Measurements from ENCODE around the gene ASCL4.
A peak's percentile ranks its signal among the peaks of the same experiment; 100 is the strongest.

Gene ASCL4

GRCh38 chr12:107775093-107775721 is 703 bp downstream of the ASCL4 start:
- Histone ChIP-seq H3K9ac (ENCODE audit: low read depth, low read length) (no peak overlapping the region), H3K4me3 (ENCODE audit: low read depth in 1 of 2, low read length in 2 of 2) (no peak overlapping the region), H4K20me1 (ENCODE audit: insufficient read depth, low read length) (peaks cover 8% of the 10 kb centered on the region), H3K79me2 (ENCODE audit: insufficient read depth, low read length) (no peaks in the 10 kb centered on the region), H3K27ac (ENCODE audit: low read length) (no peak overlapping the region), H3K36me3 (ENCODE audit: insufficient read depth, low read length) (no peaks in the 10 kb centered on the region), H3K27me3 (ENCODE audit: insufficient read depth, low read length, poor library complexity) (peaks cover 8% of the 10 kb centered on the region), H2AFZ (ENCODE audit: low read depth, low read length) (no peak overlapping the region), H3K4me2 (ENCODE audit: insufficient read depth, low read length) (peak overlapping the region; percentile 56), H3K9me3 (ENCODE audit: insufficient read depth, low read length, severe bottlenecking) (no peaks in the 10 kb centered on the region), H3K4me1 (ENCODE audit: insufficient read depth, low read length) (peaks cover 26% of the 10 kb centered on the region)
- TF ChIP-seq CTCF (IDR thresholded peaks at IDR 0.05; ENCODE audit: borderline replicate concordance, extremely low read depth, low read length, poor library complexity, severe bottlenecking) = no peak
- no peak for TF ChIP-seq EZH2 (IDR thresholded peaks at IDR 0.05; ENCODE audit: borderline replicate concordance, low read depth, low read length, severe bottlenecking)
- no peak for DNase-seq
- ATAC-seq (ENCODE audit: insufficient read depth, low read depth) = no peak

DNA sequence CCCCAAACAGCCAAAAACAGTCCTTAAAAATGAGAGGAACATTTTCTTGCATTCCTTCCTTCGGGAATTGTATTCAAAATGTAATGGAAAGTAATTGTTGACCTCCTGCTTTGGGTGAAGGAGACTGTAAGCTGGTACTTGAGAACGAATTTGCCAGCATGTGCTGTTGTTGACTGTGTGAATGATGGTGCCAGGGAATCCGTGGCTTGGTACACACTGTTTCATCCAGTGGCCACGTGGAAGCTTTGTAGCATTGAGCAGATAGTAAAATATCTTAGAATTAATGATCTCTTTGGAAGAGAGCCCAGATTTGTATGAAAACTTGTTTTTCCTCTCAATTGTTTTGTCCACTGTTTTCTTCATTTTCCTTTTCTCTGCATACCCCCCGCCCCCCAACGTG is 1.7 kb downstream of the ASCL4 start:
- H2AFZ ChIP-seq (ENCODE audit: low read depth, low read length) = no peak overlapping the region
- no peak overlapping the region for H3K9ac ChIP-seq (ENCODE audit: low read depth, low read length)
- peaks cover 26% of the 10 kb centered on the region for H3K4me1 ChIP-seq (ENCODE audit: insufficient read depth, low read length)
- peaks cover 10% of the 10 kb centered on the region for H3K27me3 ChIP-seq (ENCODE audit: insufficient read depth, low read length, poor library complexity)
- H3K27ac ChIP-seq (ENCODE audit: low read length) = no peak overlapping the region
- no peak for TF ChIP-seq EZH2 (IDR thresholded peaks at IDR 0.05; ENCODE audit: borderline replicate concordance, low read depth, low read length, severe bottlenecking)
- no peak for TF ChIP-seq CTCF (IDR thresholded peaks at IDR 0.05; ENCODE audit: borderline replicate concordance, extremely low read depth, low read length, poor library complexity, severe bottlenecking)
- ATAC-seq (ENCODE audit: insufficient read depth, low read depth) (no peak), DNase-seq (no peak)
- H4K20me1 ChIP-seq (ENCODE audit: insufficient read depth, low read length) = peaks cover 8% of the 10 kb centered on the region
- no peak overlapping the region for H3K4me3 ChIP-seq (ENCODE audit: low read depth in 1 of 2, low read length in 2 of 2)
- H3K36me3 ChIP-seq (ENCODE audit: insufficient read depth, low read length) = no peaks in the 10 kb centered on the region
- no peaks in the 10 kb centered on the region for H3K9me3 ChIP-seq (ENCODE audit: insufficient read depth, low read length, severe bottlenecking)
- no peaks in the 10 kb centered on the region for H3K79me2 ChIP-seq (ENCODE audit: insufficient read depth, low read length)
- H3K4me2 ChIP-seq (ENCODE audit: insufficient read depth, low read length) = no peak overlapping the region

- H3K36me3 ChIP-seq (ENCODE audit: insufficient read depth, low read length) = no peaks in the 10 kb centered on the region
- peaks cover 8% of the 10 kb centered on the region for H4K20me1 ChIP-seq (ENCODE audit: insufficient read depth, low read length)
- H3K9ac ChIP-seq (ENCODE audit: low read depth, low read length) = no peak overlapping the region
- peaks cover 24% of the 10 kb centered on the region for H3K27me3 ChIP-seq (ENCODE audit: insufficient read depth, low read length, poor library complexity)
- no peak overlapping the region for H3K4me3 ChIP-seq (ENCODE audit: low read depth in 1 of 2, low read length in 2 of 2)
- TF ChIP-seq EZH2 (IDR thresholded peaks at IDR 0.05; ENCODE audit: borderline replicate concordance, low read depth, low read length, severe bottlenecking) (no peak), CTCF (IDR thresholded peaks at IDR 0.05; ENCODE audit: borderline replicate concordance, extremely low read depth, low read length, poor library complexity, severe bottlenecking) (no peak)
- H3K4me2 ChIP-seq (ENCODE audit: insufficient read depth, low read length) = no peak overlapping the region
- H3K27ac ChIP-seq (ENCODE audit: low read length) = no peak overlapping the region
- H2AFZ ChIP-seq (ENCODE audit: low read depth, low read length) = no peak overlapping the region
- ATAC-seq (ENCODE audit: insufficient read depth, low read depth) (no peak), DNase-seq (no peak)
- H3K79me2 ChIP-seq (ENCODE audit: insufficient read depth, low read length) = no peaks in the 10 kb centered on the region
- peaks cover 20% of the 10 kb centered on the region for H3K4me1 ChIP-seq (ENCODE audit: insufficient read depth, low read length)
- H3K9me3 ChIP-seq (ENCODE audit: insufficient read depth, low read length, severe bottlenecking) = no peaks in the 10 kb centered on the region
Observed at GRCh38 chr12:107778383-107779025, 4.0 kb downstream of the ASCL4 start.
